Activated T-cell treated with anti-CD3 and anti-CD28 coated beads, Interleukin-2, amount 50 U/mL, for 48 hours (primary cell): ENCODE data around the gene RGS3.
A peak's percentile ranks its signal among the peaks of the same experiment; 100 is the strongest.

ENCODE experiments used
- DNase-seq, 2 experiments: peaks; one replicate each; pipeline ENCODE4 v3.0.0-alpha.2; 2020

The RGS3 gene

GRCh38 chr9:113608082-113608685, 144.7 kb downstream of the RGS3 start:
- no peak for DNase-seq

GRCh38 chr9:113609562-113610318, 146.2 kb downstream of the RGS3 start:
- DNase-seq: no peak

DNA sequence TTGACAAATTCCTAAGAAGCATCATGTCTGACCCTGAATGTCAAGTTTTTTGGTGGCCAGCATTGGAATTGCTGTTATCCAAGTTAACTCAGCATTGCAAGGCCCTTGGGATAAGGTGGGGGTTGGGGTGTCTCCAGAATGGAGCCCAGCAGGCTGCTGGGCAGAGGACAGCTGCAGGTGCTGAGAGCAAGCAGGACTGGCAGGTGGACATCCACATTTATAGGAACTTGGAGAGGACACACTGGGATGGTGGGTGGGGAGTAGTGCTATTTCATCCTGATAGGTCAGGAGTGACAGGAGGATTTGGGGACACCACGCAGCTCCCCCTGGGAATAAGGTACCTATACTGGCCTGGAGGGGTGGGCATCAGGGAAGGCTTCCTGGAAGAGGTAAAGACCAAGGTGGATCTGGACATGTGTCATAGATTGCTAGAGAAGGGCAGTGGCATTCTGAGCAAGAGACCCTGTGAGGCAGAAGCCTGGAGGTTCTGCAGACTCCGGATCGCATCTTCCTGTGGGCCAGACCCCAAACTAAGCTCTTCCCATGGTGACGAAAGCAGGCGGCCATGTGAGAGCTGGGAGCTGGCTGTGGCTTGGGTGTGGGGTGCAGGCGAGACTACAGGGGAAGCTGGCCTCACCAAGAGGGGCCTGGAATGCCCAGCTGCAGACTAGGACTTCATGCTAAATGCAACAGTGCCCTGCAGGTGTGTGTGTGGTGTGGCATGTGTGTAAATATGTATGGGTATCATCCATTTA, 148.1 kb downstream of the RGS3 start:
- no peak for DNase-seq

DNA sequence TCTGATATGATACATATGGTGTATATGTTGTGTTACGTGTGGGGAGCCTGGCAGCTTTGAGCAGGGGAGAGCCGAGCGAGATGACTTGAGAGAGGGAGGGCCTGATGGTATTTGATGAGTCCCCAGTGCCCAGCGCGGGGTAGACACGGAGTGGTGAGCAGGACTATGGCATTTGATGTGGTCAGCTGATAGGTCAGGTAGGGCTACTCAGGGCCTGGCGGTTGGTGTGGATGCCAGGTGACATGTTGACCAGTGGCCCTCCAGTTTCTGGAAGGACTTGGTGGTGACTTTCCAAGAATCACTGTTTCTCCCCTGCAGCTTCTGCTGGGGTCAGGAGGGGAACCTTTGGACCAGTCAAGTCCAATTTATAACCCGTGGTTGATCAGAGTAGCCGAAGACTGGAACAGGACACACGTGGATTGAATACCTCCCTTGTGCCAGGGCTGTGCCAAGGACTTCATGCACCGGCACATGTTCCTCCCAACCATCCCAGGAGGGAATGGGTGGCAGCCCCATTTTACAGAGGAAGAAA, 148.8 kb downstream of the RGS3 start:
- no peak for DNase-seq

GRCh38 chr9:113612828-113613227, 149.3 kb downstream of the RGS3 start:
- no peak for DNase-seq

- no peak for DNase-seq
Measured at GRCh38 chr9:113613815-113614413, 150.4 kb downstream of the RGS3 start.

- DNase-seq: peak; percentile 46 to 49
Measured at GRCh38 chr9:113614843-113615648, 151.5 kb downstream of the RGS3 start.

GRCh38 chr9:113616116-113616515, 152.6 kb downstream of the RGS3 start:
- DNase-seq: no peak

DNA sequence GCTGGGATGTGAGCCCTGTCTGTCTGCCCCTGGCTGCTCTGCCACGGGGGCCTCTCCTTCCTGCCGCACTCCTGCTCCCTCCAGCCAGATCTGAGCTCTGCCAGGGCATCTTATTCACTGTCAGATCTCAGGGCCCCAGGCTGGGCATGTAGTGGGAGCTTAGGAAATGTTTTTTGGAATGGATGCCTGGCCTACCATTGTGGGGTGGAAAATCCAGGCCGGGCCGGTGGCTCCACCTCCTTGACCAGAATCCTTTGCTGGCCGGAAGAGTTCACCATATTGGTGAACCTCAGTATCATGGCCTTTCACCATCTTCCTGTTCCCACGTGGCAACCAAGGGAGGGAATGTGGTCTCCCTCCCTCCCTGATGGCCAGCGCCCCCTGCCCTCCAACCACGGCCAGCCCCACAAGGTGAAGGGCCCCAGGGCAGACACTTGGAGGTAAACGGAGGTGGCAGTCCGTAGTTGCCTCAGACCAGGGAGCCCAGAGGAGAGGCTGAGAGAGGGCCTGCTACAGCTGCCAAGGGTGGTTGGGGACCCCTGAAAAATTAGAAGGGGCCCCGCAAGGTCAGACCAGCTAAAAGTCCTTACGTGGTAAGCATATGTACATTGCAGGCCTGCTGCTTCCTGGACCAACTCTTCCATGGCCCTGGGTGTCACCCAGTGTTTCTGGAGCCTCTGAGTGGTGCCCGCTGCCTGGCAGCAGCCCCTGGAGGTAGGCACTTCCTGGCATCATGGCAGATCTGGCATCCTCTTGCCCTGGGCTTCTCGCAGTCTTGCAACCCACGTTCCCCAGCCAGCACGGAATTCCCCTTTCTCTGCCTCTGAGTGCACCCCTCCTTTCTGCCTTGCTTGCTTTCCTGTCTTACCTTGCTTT, 153.3 kb downstream of the RGS3 start:
- DNase-seq: peak in 1 of 2 experiments; percentile 49

DNA sequence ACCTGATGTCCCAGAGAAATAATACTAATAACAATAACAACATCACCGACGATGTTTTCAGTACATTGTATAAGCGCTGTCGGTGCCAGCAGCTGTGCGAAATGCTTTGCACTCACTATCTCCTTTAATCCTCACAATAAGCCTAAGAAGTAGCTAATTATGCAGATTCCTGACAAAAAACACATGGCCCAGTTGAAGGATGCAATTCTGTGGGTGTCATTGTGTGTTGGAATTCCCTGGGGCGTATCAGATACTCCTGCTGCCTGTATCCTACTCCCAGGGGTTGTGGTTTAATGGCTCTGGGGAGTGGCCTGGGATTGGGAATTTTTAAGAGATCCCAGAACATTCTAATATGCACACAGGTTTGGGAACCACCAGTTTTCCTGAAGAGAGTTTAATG, 154.0 kb downstream of the RGS3 start:
- no peak for DNase-seq

GRCh38 chr9:113618836-113619490, 155.4 kb downstream of the RGS3 start:
- DNase-seq: no peak

GRCh38 chr9:113619491-113620376, 156.2 kb downstream of the RGS3 start:
- no peak for DNase-seq

DNA sequence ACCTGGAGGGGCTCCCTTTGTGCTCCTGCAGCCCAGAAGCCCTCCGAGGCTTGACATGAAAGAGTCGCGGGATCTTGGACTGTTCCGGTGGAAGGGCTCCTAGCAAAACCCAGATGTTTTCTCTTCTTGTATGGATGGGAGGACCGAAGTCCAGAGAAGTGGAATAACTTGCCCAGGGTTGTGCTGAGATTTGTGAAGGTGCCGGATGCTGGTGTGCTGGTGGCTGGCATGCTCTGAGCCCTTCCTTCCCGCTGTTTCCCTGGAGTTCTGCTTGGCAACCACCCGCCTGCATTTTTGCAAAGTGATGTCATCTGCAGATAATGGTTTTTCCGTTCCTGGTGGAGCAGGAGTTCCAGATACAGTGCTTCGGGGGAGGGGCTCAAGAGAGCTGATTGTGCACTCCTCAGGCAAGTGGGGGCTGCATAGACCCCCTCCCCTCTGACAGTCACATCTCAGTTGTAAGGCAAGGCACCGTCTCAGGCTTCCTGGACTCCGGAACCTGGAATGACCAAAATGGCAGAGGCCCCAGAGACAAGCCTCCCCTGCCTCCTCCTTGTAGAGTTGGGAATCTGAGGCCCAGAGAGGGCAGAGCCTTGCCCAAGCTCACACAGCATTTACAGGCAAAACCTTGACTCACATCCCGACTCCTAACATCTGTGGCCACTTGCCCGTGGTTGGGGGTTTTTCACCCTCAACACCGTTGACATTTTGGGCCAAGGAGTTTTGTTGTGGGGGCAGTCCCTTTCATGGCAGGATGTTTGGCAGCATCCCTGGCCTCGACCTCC, 157.0 kb downstream of the RGS3 start:
- peak; percentile 66 to 68 for DNase-seq

GRCh38 chr9:113621309-113621791, 157.8 kb downstream of the RGS3 start:
- DNase-seq: peak in 1 of 2 experiments; percentile 13

DNA sequence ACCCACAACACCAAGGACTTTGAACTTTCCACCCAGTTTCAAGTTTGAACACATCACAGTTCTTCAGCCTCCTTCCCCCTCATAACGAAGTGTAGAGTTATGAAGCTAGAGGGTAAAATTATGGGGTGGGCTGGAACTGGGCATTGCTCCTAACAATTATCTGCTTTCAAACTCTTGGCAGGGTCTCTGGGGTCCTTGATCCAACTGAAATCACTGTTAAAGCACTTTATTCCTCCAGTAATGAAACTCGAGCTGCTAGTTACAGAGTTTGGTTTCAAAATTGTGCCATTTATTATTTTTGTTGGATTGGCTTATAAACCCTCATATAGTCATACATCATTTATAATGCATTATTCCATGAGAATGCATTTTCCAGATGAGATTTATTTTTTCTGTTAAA, 158.5 kb downstream of the RGS3 start:
- DNase-seq: peak in 1 of 2 experiments; percentile 8

DNA sequence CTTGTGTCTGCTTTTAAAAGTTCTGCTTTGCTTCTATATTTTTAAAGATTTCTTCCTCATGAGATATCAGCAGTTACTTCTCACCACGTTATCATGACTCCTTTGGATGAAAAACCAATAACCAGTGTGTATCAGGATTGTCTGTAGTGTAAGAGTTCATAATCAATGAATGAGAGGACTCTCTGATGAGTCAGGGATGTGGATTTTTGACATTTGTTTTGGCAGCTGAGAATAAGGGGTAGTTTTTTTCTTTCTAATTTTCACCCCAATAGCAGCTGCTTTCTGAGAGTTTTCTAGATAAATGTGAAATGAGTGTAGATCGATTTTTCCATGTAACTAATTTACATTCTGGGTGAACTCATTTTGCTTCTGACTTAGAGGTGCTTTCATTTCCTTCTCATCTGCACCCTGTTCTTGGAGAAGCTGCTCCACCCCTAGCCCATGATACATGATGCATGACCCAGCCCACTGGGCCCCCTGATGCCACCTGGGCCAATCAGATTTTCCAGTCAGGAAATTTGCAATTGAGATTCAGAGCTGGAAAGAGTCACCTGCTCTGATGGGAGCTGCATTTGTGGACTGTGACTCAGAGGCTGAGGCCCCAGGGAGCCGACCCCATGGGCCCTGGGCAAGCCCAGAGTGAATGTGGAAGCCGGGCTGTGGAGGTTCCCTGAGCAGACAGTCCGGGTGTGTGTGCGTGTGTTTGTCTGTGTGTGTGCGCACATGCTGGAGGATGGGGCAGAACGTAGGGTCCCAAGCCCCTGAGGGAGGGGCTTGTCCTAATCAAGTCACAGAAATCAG, 159.3 kb downstream of the RGS3 start:
- DNase-seq: peak; percentile 77 to 82

DNA sequence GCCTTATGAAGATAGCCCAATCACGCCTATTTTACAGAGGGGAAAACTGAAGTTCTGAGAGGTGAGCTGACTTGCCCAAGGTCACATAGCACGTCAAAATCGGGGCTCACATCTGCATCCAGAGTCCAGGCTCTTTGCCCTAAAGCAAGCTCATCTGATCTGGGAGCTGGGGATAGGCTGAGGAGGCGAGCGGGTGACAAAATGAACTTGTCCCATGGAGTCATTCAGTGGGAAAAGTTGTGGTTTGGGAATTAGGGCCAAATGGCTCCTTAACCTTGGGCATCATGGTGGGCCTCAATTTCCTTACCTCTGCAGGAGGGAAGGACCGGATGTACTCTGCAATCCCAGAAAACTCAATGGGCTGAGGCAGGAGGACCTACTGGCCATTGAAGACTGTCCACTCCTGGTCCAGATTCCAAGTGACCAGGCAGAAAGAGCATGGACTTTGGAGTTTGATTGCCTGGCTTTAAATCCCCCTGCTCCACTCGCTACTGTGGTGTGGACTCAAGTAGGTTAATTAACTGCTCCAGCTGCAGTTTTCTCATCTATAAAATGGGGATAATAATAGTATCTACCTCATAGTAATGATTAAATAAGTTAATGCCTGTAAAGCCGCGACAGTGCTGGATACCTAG, 160.4 kb downstream of the RGS3 start:
- peak; percentile 16 to 17 for DNase-seq
